SK-N-SH (cell line): ENCODE measurements around the gene PHOX2A. TPM values are rescaled to one million over a fixed set of nuclear protein-coding genes. Genes with fewer than 3 reads are reported as not detected.

Experiments used
- CTCF ChIA-PET: fragments of 300-600, 350-600 bp; formaldehyde crosslinking; extraction: SDS; loops from one replicate; lab custom pipeline; 2021; lab: Yijun Ruan, JAX
- POLR2A ChIA-PET: fragments of 350-600 bp; sonication (Branson Sonifier 250); formaldehyde crosslinking; extraction: SDS; loops from one replicate; lab custom pipeline; 2020; ENCODE audit warnings: antibody characterized with exemption, inconsistent platforms; lab: Yijun Ruan, JAX
- DNase-seq: peaks from one replicate; pipeline ENCODE4 v3.0.0; 2012
- H2AFZ ChIP-seq: fragments of 200-600 bp; sonication (generic); 2 replicates; pipeline ENCODE4 v1.8.1; 2016; ENCODE audit warnings: antibody characterized with exemption, mild to moderate bottlenecking, low read depth
- H3F3A ChIP-seq: fragments of 200-600 bp; sonication (generic); replicated peaks from 2 replicates; pipeline ENCODE3; 2016; ENCODE audit warnings: antibody characterized with exemption, mild to moderate bottlenecking; ENCODE audit not compliant: insufficient read depth
- H3K27ac ChIP-seq, 2 experiments: fragments of 200-500 bp in 1 of 2; fragments of 200-600 bp in 1 of 2; sonication (Bioruptor generic) in 1 of 2; sonication (generic), shearing (Covaris generic) in 1 of 2; 2 replicates each; pipeline versions ENCODE4 v1.5.1 to v1.6.1; 2014 to 2016; ENCODE audit warnings: low read depth in 2 of 2, inconsistent platforms in 1 of 2, low read length in 1 of 2, mild to moderate bottlenecking in 1 of 2, mixed read lengths in 1 of 2
- H3K27me3 ChIP-seq: fragments of 200-600 bp; sonication (generic), shearing (Covaris generic); 2 replicates; pipeline ENCODE4 v1.6.1; 2016; ENCODE audit warnings: mixed run types; ENCODE audit not compliant: insufficient read depth
- H3K36me3 ChIP-seq, 2 experiments: fragments of 200-500 bp in 1 of 2; fragments of 200-600 bp in 1 of 2; sonication (Bioruptor generic) in 1 of 2; sonication (generic) in 1 of 2; replicated peaks in 1 of 2; 2 replicates each; pipeline versions ENCODE3 to v1.5.1; 2014 to 2016; ENCODE audit warnings: low read length in 1 of 2, mild to moderate bottlenecking in 1 of 2; ENCODE audit not compliant: insufficient read depth in 2 of 2, control insufficient read depth in 1 of 2
- H3K4me1 ChIP-seq, 2 experiments: fragments of 200-500 bp in 1 of 2; fragments of 200-600 bp in 1 of 2; sonication (Bioruptor generic) in 1 of 2; sonication (generic), shearing (Covaris generic) in 1 of 2; 2 replicates each; pipeline versions ENCODE4 v1.5.1 to v1.6.1; 2014 to 2016; ENCODE audit warnings: low read depth in 1 of 2, low read length in 1 of 2, mixed run types in 1 of 2; ENCODE audit not compliant: insufficient read depth in 2 of 2, control insufficient read depth in 1 of 2
- H3K4me2 ChIP-seq: fragments of 200-600 bp; sonication (generic), shearing (Covaris generic); 2 replicates; pipeline ENCODE4 v1.6.1; 2017; ENCODE audit warnings: mixed run types
- H3K4me3 ChIP-seq, 2 experiments: fragments of 200-500 bp in 1 of 2; fragments of 200-600 bp in 1 of 2; sonication (Bioruptor generic) in 1 of 2; sonication (generic), shearing (Covaris generic) in 1 of 2; 2 replicates each; pipeline versions ENCODE4 v1.5.1 to v1.8.1; 2014 to 2016; ENCODE audit warnings: low read depth in 2 of 2, inconsistent platforms in 1 of 2, low read length in 1 of 2, mild to moderate bottlenecking in 1 of 2, mixed read lengths in 1 of 2, moderate library complexity in 1 of 2
- H3K79me2 ChIP-seq: fragments of 200-600 bp; sonication (generic); 2 replicates; pipeline ENCODE4 v1.8.1; 2017; ENCODE audit warnings: mild to moderate bottlenecking; ENCODE audit not compliant: insufficient read depth
- H3K9ac ChIP-seq: fragments of 200-600 bp; sonication (generic); 2 replicates; pipeline ENCODE4 v1.6.1; 2017; ENCODE audit warnings: mixed run types
- H3K9me2 ChIP-seq: fragments of 200-600 bp; sonication (generic); 2 replicates; pipeline ENCODE4 v1.6.1; 2017; ENCODE audit warnings: mixed run types
- H3K9me3 ChIP-seq: fragments of 200-600 bp; sonication (generic); 2 replicates; pipeline ENCODE4 v1.6.1; 2017; ENCODE audit warnings: mixed run types, mild to moderate bottlenecking, moderate library complexity
- H4K20me1 ChIP-seq: fragments of 200-600 bp; sonication (generic); 2 replicates; pipeline ENCODE4 v1.6.1; 2017; ENCODE audit warnings: mild to moderate bottlenecking, mixed run types; ENCODE audit not compliant: insufficient read depth
- CHD2 ChIP-seq: fragments of 150-350 bp; IDR thresholded peaks from 2 replicates; pipeline ENCODE4 v1.6.1; 2018; ENCODE audit warnings: low read length; ENCODE audit not compliant: partially characterized antibody
- EP300 ChIP-seq, 2 experiments: IDR thresholded peaks; 2 replicates each; pipeline versions ENCODE4 v1.4.0 to v1.6.1; 2012; ENCODE audit warnings: borderline replicate concordance in 1 of 2, low read depth in 1 of 2, low read length in 1 of 2
- FOSL2 ChIP-seq: IDR thresholded peaks from 2 replicates; pipeline ENCODE4 v1.4.0; 2012; ENCODE audit warnings: low read depth, mild to moderate bottlenecking, moderate library complexity, borderline replicate concordance
- FOXM1 ChIP-seq: IDR thresholded peaks from 2 replicates; pipeline ENCODE4 v1.4.0; 2012; ENCODE audit warnings: low read depth, mild to moderate bottlenecking
- IRF3 ChIP-seq: fragments of 150-350 bp; IDR thresholded peaks from 2 replicates; pipeline ENCODE4 v1.6.1; 2016; ENCODE audit warnings: mild to moderate bottlenecking, low read depth, low read length
- JUND ChIP-seq: IDR thresholded peaks from 2 replicates; pipeline ENCODE4 v1.4.0; 2012
- MEF2A ChIP-seq: IDR thresholded peaks from 2 replicates; pipeline ENCODE4 v1.4.0; 2012; ENCODE audit warnings: low read depth, borderline replicate concordance
- NRF1 ChIP-seq: IDR thresholded peaks from 2 replicates; pipeline ENCODE4 v1.6.1; 2012; ENCODE audit warnings: low read depth, mild to moderate bottlenecking, low read length
- PBX3 ChIP-seq: IDR thresholded peaks from 2 replicates; pipeline ENCODE4; 2012
- POLR2AphosphoS5 ChIP-seq: IDR thresholded peaks from 2 replicates; pipeline ENCODE4 v1.6.1; 2012; ENCODE audit warnings: low read depth, low read length
- REST ChIP-seq: IDR thresholded peaks from 2 replicates; pipeline ENCODE4 v1.6.1; 2012; ENCODE audit warnings: mild to moderate bottlenecking, low read depth, low read length, moderate library complexity
- RFX5 ChIP-seq: IDR thresholded peaks from 2 replicates; pipeline ENCODE4 v1.6.1; 2012; ENCODE audit warnings: mild to moderate bottlenecking, improper control_type of control experiment, low read length
- RXRA ChIP-seq: IDR thresholded peaks from 2 replicates; pipeline ENCODE4 v1.4.0; 2012; ENCODE audit warnings: low read depth, mild to moderate bottlenecking, borderline replicate concordance
- USF2 ChIP-seq: fragments of 150-350 bp; IDR thresholded peaks from 2 replicates; pipeline ENCODE4 v1.6.1; 2017; ENCODE audit warnings: antibody characterized with exemption, low read length, low read depth, borderline replicate concordance
- YY1 ChIP-seq: IDR thresholded peaks from 2 replicates; pipeline ENCODE4 v1.4.0; 2012; ENCODE audit warnings: low read depth, mild to moderate bottlenecking
- WGBS: methylation state at CpG from one replicate; pipeline ENCODE4 v1.1.6; 2017; ENCODE audit warnings: low lambda C conversion rate; 5-methylcytosine and 5-hydroxymethylcytosine counted together
- polyA plus RNA-seq, 3 experiments: library from polyadenylated mRNA; depleted of rRNA; stranded (reverse); fragments of >200 nt; gene quantifications; 2 replicates each; pipeline ENCODE4 v1.2.3, GENCODE V29; 2012

Gene PHOX2A
- polyA plus RNA-seq, 1 of the 3 experiments (the other 2 are of a cell fraction) = 75.6 TPM

GRCh38 chr11:72253392-72253791 is 9.4 kb upstream of the PHOX2A start:
- no peak overlapping the region for H3K4me3 ChIP-seq
- H2AFZ ChIP-seq = no peak overlapping the region
- H3K9ac ChIP-seq = no peak overlapping the region
- no peak for DNase-seq
- H4K20me1 ChIP-seq = no peaks in the 10 kb centered on the region
- ChIA-PET CTCF (interaction anchor here (19.7 kb wide), 1 partner anchor 102 kb away, joined by 314 read pairs; no protein-coding TSS in a partner anchor), POLR2A (interaction anchor here (1.9 kb wide), 1 partner anchor 16 kb away, joined by 4 read pairs; no protein-coding TSS in a partner anchor)
- no peaks in the 10 kb centered on the region for H3K9me3 ChIP-seq
- H3K4me1 ChIP-seq = no peaks in the 10 kb centered on the region; a peak in 1 of 4 replicates
- TF ChIP-seq RXRA (no peak), FOXM1 (no peak), NRF1 (no peak), EP300 (IDR thresholded peaks at IDR 0.05; ENCODE audit: borderline replicate concordance in 1 of 2, low read depth in 1 of 2, low read length in 1 of 2) (no peak), CHD2 (no peak), MEF2A (no peak), IRF3 (no peak), YY1 (no peak), REST (no peak), PBX3 (no peak), USF2 (no peak), POLR2AphosphoS5 (no peak), FOSL2 (no peak), RFX5 (no peak), JUND (no peak)
- TF ChIP-seq, all 33 proteins: peak for 0
- Histone ChIP-seq H3K27ac (no peak overlapping the region), H3K79me2 (no peaks in the 10 kb centered on the region), H3F3A (no peaks in the 10 kb centered on the region), H3K4me2 (no peak overlapping the region), H3K36me3 (no peaks in the 10 kb centered on the region), H3K27me3 (no peaks in the 10 kb centered on the region), H3K9me2 (no peaks in the 10 kb centered on the region)
- WGBS = 84% methylated on average over 3 of the region's 3 CpGs
